Type B pancreatic cell (in vitro differentiated cells): Measurements from ENCODE around the gene IL1RAPL1. TPM values are rescaled to one million over a fixed set of nuclear protein-coding genes. Genes with fewer than 3 reads are reported as not detected.

ENCODE experiments used
- DNase-seq: peaks from one replicate; pipeline ENCODE4 v3.0.0; 2021; ENCODE audit warnings: mixed read lengths; ENCODE audit not compliant: unreplicated experiment; ENCODE audit errors: extremely low spot score
- H3K27ac Mint-ChIP-seq: 2 replicates; pipeline ENCODE4 v1.8.0; 2021; ENCODE audit warnings: mild to moderate bottlenecking, mixed read lengths
- H3K27me3 Mint-ChIP-seq: 2 replicates; pipeline ENCODE4 v1.8.0; 2021; ENCODE audit warnings: mixed read lengths
- H3K36me3 Mint-ChIP-seq: 2 replicates; pipeline ENCODE4 v1.8.0; 2021; ENCODE audit warnings: mixed read lengths
- H3K4me1 Mint-ChIP-seq: one replicate; pipeline ENCODE4 v1.8.0; 2021; ENCODE audit warnings: mixed read lengths; ENCODE audit not compliant: unreplicated experiment
- H3K4me3 Mint-ChIP-seq: 2 replicates; pipeline ENCODE4 v1.8.0; 2021; ENCODE audit warnings: mild to moderate bottlenecking, mixed read lengths
- H3K9me3 Mint-ChIP-seq: 2 replicates; pipeline ENCODE4 v1.8.0; 2021; ENCODE audit warnings: mixed read lengths
- total RNA-seq: library from RNA; stranded (reverse); gene quantifications from 2 replicates; pipeline ENCODE4 v1.2.1, GENCODE V29; 2021; ENCODE audit warnings: low replicate concordance
- TF ChIP-seq, protein P1 (sequence below): fragments of 200-600 bp; sonication (generic); conservative IDR thresholded peaks from 2 replicates; pipeline ENCODE4 v1.5.0; 2021; ENCODE audit warnings: antibody characterized with exemption, mild to moderate bottlenecking

The IL1RAPL1 gene
- total RNA-seq, 1 donor from 2014 or later, result 2.6 TPM

DNA sequence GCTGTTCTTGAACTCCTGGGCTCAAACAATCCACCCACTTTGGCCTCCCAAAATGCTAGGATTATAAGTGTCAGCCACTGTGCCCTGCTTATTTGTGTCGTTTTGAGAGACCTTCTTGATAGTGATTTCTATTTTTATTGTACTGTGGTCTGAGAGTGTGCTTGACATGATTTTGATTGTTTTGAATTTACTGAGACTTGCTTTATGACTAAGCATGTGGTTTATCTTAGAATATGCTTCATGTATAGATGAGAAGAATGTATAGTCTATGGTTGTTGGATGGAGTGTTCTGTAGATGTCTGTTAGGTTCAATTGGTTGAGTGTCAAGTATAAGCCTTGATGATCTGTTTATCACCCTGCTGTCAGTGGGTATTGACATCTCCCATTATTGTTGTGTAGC, 789.3 kb downstream of the IL1RAPL1 start:
- DNase-seq, result no peak

DNA sequence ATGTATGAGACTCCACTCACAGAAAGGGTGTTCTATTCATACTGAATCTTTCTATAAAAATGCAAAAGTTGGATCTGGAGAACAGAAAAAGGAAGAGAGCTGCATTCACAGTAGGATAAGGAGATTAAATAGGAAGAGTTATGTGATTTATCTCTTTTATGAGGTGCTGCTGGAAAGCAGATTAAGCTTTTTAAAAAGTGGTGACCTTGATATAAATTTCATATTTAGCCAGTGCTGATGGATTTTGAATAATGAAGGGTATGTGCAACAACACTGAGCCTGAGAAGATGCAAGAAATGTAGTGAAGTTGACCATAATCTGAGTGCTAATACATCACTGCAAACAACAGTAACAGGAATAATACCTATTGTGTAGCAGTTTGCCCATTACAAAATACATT, 795.6 kb downstream of the IL1RAPL1 start:
- Mint-ChIP-seq H3K27me3 (no peaks in the 10 kb centered on the region), H3K27ac (no peak overlapping the region), H3K4me3 (no peak overlapping the region), H3K36me3 (peaks cover 3% of the 10 kb centered on the region), H3K4me1 (no peaks in the 10 kb centered on the region), H3K9me3 (peaks cover 11% of the 10 kb centered on the region)
- TF ChIP-seq, protein P1, sequence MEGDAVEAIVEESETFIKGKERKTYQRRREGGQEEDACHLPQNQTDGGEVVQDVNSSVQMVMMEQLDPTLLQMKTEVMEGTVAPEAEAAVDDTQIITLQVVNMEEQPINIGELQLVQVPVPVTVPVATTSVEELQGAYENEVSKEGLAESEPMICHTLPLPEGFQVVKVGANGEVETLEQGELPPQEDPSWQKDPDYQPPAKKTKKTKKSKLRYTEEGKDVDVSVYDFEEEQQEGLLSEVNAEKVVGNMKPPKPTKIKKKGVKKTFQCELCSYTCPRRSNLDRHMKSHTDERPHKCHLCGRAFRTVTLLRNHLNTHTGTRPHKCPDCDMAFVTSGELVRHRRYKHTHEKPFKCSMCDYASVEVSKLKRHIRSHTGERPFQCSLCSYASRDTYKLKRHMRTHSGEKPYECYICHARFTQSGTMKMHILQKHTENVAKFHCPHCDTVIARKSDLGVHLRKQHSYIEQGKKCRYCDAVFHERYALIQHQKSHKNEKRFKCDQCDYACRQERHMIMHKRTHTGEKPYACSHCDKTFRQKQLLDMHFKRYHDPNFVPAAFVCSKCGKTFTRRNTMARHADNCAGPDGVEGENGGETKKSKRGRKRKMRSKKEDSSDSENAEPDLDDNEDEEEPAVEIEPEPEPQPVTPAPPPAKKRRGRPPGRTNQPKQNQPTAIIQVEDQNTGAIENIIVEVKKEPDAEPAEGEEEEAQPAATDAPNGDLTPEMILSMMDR, result no peak
- DNase-seq, result no peak

More for the DNA sequence above, 789.3 kb downstream of the IL1RAPL1 start:
- Mint-ChIP-seq H3K4me1 (no peaks in the 10 kb centered on the region), H3K36me3 (peaks cover 3% of the 10 kb centered on the region), H3K9me3 (peaks cover 23% of the 10 kb centered on the region), H3K27ac (no peak overlapping the region), H3K27me3 (no peaks in the 10 kb centered on the region), H3K4me3 (no peak overlapping the region)
- TF ChIP-seq, protein P1, result no peak

DNA sequence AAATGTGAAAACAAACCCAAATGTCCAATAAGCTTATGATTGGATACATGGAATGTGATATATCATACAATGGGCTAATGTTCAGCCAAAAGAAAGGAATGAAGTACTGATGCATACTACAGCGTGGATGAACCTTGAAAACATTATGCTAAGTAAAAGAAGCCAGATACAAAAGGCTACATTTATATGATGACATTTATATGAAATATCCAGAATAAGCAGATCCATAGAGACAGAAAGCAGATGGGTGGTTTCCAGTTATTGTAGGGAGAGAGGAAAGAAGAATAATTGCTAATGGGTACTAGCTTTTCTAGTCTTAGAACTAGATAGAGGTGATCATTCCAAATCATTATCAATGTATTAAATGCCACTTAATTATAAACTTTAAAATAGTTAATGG, 801.3 kb downstream of the IL1RAPL1 start:
- H3K27ac Mint-ChIP-seq, result no peak overlapping the region
- no peaks in the 10 kb centered on the region for H3K9me3 Mint-ChIP-seq
- H3K36me3 Mint-ChIP-seq, result no peaks in the 10 kb centered on the region
- no peaks in the 10 kb centered on the region for H3K4me1 Mint-ChIP-seq
- no peak for DNase-seq
- H3K27me3 Mint-ChIP-seq, result no peaks in the 10 kb centered on the region
- TF ChIP-seq, protein P1, result no peak
- no peak overlapping the region for H3K4me3 Mint-ChIP-seq

DNA sequence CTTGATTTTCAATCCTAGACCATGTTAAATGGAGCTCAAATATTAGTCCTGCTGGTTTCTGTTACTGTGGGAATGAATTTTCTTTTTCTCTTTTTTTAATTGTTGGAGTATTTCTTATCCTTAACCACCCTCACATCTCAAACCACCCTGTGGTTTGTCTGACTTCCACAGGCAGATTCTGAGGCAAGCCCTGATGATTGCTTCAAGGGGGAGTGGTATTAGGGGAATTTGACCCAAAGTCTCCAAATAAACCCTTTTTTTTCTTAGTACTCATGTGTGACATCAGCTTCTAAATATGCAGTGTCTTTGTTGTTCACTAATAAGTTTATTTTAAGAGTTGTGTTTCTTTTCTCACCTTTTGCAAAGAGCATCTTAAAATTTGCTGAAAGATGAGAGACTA, 810.3 kb downstream of the IL1RAPL1 start:
- H3K4me1 Mint-ChIP-seq, result no peaks in the 10 kb centered on the region
- no peak overlapping the region for H3K27ac Mint-ChIP-seq
- no peaks in the 10 kb centered on the region for H3K27me3 Mint-ChIP-seq
- H3K4me3 Mint-ChIP-seq, result no peak overlapping the region
- no peaks in the 10 kb centered on the region for H3K36me3 Mint-ChIP-seq
- no peak for DNase-seq
- no peaks in the 10 kb centered on the region for H3K9me3 Mint-ChIP-seq
- TF ChIP-seq, protein P1, result no peak

DNA sequence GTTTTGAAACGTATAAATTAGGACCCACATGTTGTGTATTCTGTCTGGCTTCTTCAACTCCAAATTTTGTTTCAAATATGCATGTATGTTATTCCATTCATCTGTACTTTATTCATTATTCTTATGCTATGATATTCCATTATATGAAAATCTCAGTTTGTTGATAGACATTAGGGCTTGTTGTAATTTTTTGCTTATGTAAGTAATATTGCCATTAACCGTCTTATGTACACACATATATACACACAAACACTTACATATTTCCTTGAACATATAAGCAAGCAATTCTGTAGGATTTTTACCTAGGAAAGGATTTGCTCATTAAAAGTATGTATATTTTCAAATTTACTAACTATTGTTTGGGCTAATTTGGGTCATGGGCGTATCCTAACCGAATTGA, 820.1 kb downstream of the IL1RAPL1 start:
- no peaks in the 10 kb centered on the region for H3K4me1 Mint-ChIP-seq
- H3K36me3 Mint-ChIP-seq, result no peaks in the 10 kb centered on the region
- H3K9me3 Mint-ChIP-seq, result no peaks in the 10 kb centered on the region

More for the DNA sequence above, 820.1 kb downstream of the IL1RAPL1 start:
- no peak for DNase-seq
- no peaks in the 10 kb centered on the region for H3K27me3 Mint-ChIP-seq
- H3K4me3 Mint-ChIP-seq, result no peak overlapping the region
- TF ChIP-seq, protein P1, result no peak
- no peak overlapping the region for H3K27ac Mint-ChIP-seq
